HG02885 (cell line): ENCODE data around the gene FAF1.
"Not testable (repeated sequence)": the region's sequence is repeated elsewhere in the genome, so short reads cannot be mapped to it uniquely, and the experiment has no call there.

Experiments used
- ATAC-seq: cut with Tn5 transposase; IDR thresholded peaks from one replicate; pipeline ENCODE4 v1.9.1; 2021; ENCODE audit warnings: mild to moderate bottlenecking; ENCODE audit not compliant: unreplicated experiment, poor library complexity

Gene FAF1

GRCh38 chr1:50967416-50968157, 7.5 kb upstream of the FAF1 start:
- ATAC-seq = no peak

- no peak for ATAC-seq
These were observed 6.9 kb upstream of the FAF1 start for GRCh38 chr1:50966991-50967390.

GRCh38 chr1:50964863-50965262, 4.8 kb upstream of the FAF1 start:
- no peak for ATAC-seq

GRCh38 chr1:50959303-50959912, 659 bp downstream of the FAF1 start:
- ATAC-seq = no peak

- no peak for ATAC-seq
These were observed 5.0 kb downstream of the FAF1 start for GRCh38 chr1:50955116-50955515.

GRCh38 chr1:50952566-50952965, 7.5 kb downstream of the FAF1 start:
- ATAC-seq = not testable (repeated sequence)

- ATAC-seq = no peak
These were observed 9.7 kb downstream of the FAF1 start for GRCh38 chr1:50950396-50950795.

GRCh38 chr1:50949286-50949982, 10.6 kb downstream of the FAF1 start:
- ATAC-seq = no peak

- no peak for ATAC-seq
These were observed 17.7 kb downstream of the FAF1 start for GRCh38 chr1:50942334-50942733.

- no peak for ATAC-seq
These were observed 19.8 kb downstream of the FAF1 start for GRCh38 chr1:50940291-50940690.

GRCh38 chr1:50936321-50936720, 23.7 kb downstream of the FAF1 start:
- no peak for ATAC-seq

GRCh38 chr1:50935276-50935675, 24.8 kb downstream of the FAF1 start:
- ATAC-seq = not testable (repeated sequence)

GRCh38 chr1:50934838-50935237, 25.2 kb downstream of the FAF1 start:
- no peak for ATAC-seq

- not testable (repeated sequence) for ATAC-seq
These were observed 26.3 kb downstream of the FAF1 start for GRCh38 chr1:50933770-50934169.

- ATAC-seq = not testable (repeated sequence)
These were observed 28.0 kb downstream of the FAF1 start for GRCh38 chr1:50932043-50932442.

- no peak for ATAC-seq
These were observed 28.9 kb downstream of the FAF1 start for GRCh38 chr1:50930965-50931737.

GRCh38 chr1:50930193-50930592, 29.9 kb downstream of the FAF1 start:
- peak; percentile 90 for ATAC-seq

GRCh38 chr1:50929376-50929958, 30.6 kb downstream of the FAF1 start:
- no peak for ATAC-seq

- no peak for ATAC-seq
These were observed 36.5 kb downstream of the FAF1 start for GRCh38 chr1:50923564-50923963.

- ATAC-seq = no peak
These were observed 39.0 kb downstream of the FAF1 start for GRCh38 chr1:50921029-50921428.
